K562 (cell line): Measurements from ENCODE around the gene CACNG7. TPM values are rescaled to one million over a fixed set of nuclear protein-coding genes. Genes with fewer than 3 reads are reported as not detected.

ENCODE experiments used
- ATAC-seq: fragments of 200-7000 bp; cut with Tn5 transposase; 3 replicates; pipeline ENCODE4 v1.9.1; 2020; ENCODE audit warnings: moderate library complexity
- BruUV-seq: library from RNA; stranded (reverse); fragments of 400-500 nt; replicated peaks from 2 replicates; lab custom pipeline; 2021; lab: Mats Ljungman, UMichigan
- CTCF ChIA-PET: fragments of 300-600 bp; formaldehyde crosslinking; extraction: SDS; loops from one replicate; lab custom pipeline; 2021; ENCODE audit warnings: low intra/inter-chr PET ratio; lab: Yijun Ruan, JAX
- POLR2A ChIA-PET: fragments of 300-600, 350-650 bp; sonication (Branson Sonifier 250); formaldehyde crosslinking; extraction: SDS; loops from one replicate; lab custom pipeline; 2021; ENCODE audit warnings: antibody characterized with exemption, inconsistent platforms; lab: Yijun Ruan, JAX
- DNase-seq, 4 experiments: peaks; one replicate each; pipeline versions ENCODE4 v3.0.0 to v3.0.0-alpha.2; 2011 to 2018; ENCODE audit warnings: low spot score in 3 of 4, mixed read lengths in 3 of 4; ENCODE audit errors: extremely low read depth in 1 of 4
- FAIRE-seq: peaks from 2 replicates; lab custom pipeline; 2011; peaks lifted over from hg19 to GRCh38; lab: Jason Lieb, UNC
- H2AFZ ChIP-seq: 2 replicates; pipeline ENCODE4 v1.6.0; 2011; ENCODE audit warnings: low read depth, low read length, control low read depth, inconsistent platforms
- H3K27ac ChIP-seq: fragments of 200-600 bp; 3 replicates; pipeline ENCODE4 v1.8.0; 2011; ENCODE audit warnings: low read depth, mild to moderate bottlenecking, control low read depth, inconsistent platforms, low read length, moderate library complexity, mixed read lengths; ENCODE audit errors: extremely low read depth
- H3K27me3 ChIP-seq, 2 experiments: fragments of 300-600 bp in 1 of 2; 2 replicates in 1 of 2; 3 replicates in 1 of 2; pipeline versions ENCODE4 v1.6.0 to v1.8.0; 2011; ENCODE audit warnings: inconsistent platforms in 2 of 2, low read length in 2 of 2, mild to moderate bottlenecking in 1 of 2, mixed read lengths in 1 of 2, moderate library complexity in 1 of 2; ENCODE audit not compliant: control insufficient read depth in 2 of 2, insufficient read depth in 2 of 2
- H3K36me3 ChIP-seq: fragments of 300-600 bp; 3 replicates; pipeline ENCODE4 v1.8.0; 2011; ENCODE audit warnings: mild to moderate bottlenecking, low read length, inconsistent platforms; ENCODE audit not compliant: control insufficient read depth, insufficient read depth
- H3K4me1 ChIP-seq, 2 experiments: fragments of 200-600 bp in 1 of 2; replicated peaks in 1 of 2; 2 replicates in 1 of 2; 3 replicates in 1 of 2; pipeline versions ENCODE4 v1.5.1 to v1.8.0; 2011; ENCODE audit warnings: inconsistent platforms in 2 of 2, low read length in 2 of 2, mild to moderate bottlenecking in 1 of 2, mixed read lengths in 1 of 2, moderate library complexity in 1 of 2; ENCODE audit not compliant: control insufficient read depth in 2 of 2, insufficient read depth in 2 of 2
- H3K4me2 ChIP-seq: 2 replicates; pipeline ENCODE4 v1.6.1; 2011; ENCODE audit warnings: low read length, control low read depth, inconsistent platforms, mixed read lengths; ENCODE audit not compliant: insufficient read depth
- H3K4me3 ChIP-seq: fragments of 200-600 bp; sonication (generic), shearing (Covaris generic); 2 replicates; pipeline ENCODE4 v1.5.1; 2016; ENCODE audit warnings: control low read depth, inconsistent platforms
- H3K79me2 ChIP-seq: fragments of 200-600 bp; 3 replicates; pipeline ENCODE4 v1.8.0; 2011; ENCODE audit warnings: low read length, inconsistent platforms; ENCODE audit not compliant: control insufficient read depth, insufficient read depth
- H3K9ac ChIP-seq, 2 experiments: 2 replicates each; pipeline versions ENCODE4 v1.6.0 to v1.6.1; 2011; ENCODE audit warnings: low read depth in 2 of 2, low read length in 2 of 2, control low read depth in 1 of 2, inconsistent platforms in 1 of 2, mild to moderate bottlenecking in 1 of 2, mixed read lengths in 1 of 2; ENCODE audit not compliant: insufficient read depth in 1 of 2
- H3K9me1 ChIP-seq: one replicate; pipeline ENCODE4 v1.6.0; 2011; ENCODE audit warnings: inconsistent platforms, mild to moderate bottlenecking, low read length, moderate library complexity; ENCODE audit not compliant: control insufficient read depth, insufficient read depth
- H3K9me3 ChIP-seq: replicated peaks from 2 replicates; pipeline ENCODE4 v1.5.1; 2011; ENCODE audit warnings: low read depth, low read length, inconsistent platforms; ENCODE audit not compliant: control insufficient read depth, insufficient read depth
- H4K20me1 ChIP-seq: replicated peaks from 2 replicates; pipeline ENCODE4 v1.6.1; 2011; ENCODE audit warnings: low read length, inconsistent platforms, mixed read lengths; ENCODE audit not compliant: control insufficient read depth, insufficient read depth
- CEBPG ChIP-seq, 3 experiments: fragments of 200-800 bp in 1 of 3; sonication (Bioruptor generic) in 1 of 3; sonication (generic) in 1 of 3; formaldehyde crosslinking in 1 of 3; IDR thresholded peaks in 2 of 3; conservative IDR thresholded peaks in 1 of 3; 2 replicates each; pipeline versions ENCODE4 v1.6.1 to v1.8.0; 2016 to 2022; ENCODE audit warnings: missing compliant biosample characterization in 2 of 3, missing genetic modification characterization in 2 of 3, mild to moderate bottlenecking in 1 of 3, missing genetic modification reagents in 1 of 3
- EHMT2 ChIP-seq: fragments of 450-650 bp; IDR thresholded peaks from 2 replicates; pipeline ENCODE4 v1.6.1; 2018; ENCODE audit warnings: antibody characterized with exemption
- FIP1L1 ChIP-seq: fragments of 200-400 bp; formaldehyde crosslinking; IDR thresholded peaks from 2 replicates; pipeline ENCODE4 v1.6.1; 2018; ENCODE audit warnings: mild to moderate bottlenecking, low read depth, low read length; ENCODE audit not compliant: poor library complexity, severe bottlenecking
- PTRF ChIP-seq: fragments of 450-650 bp; IDR thresholded peaks from 2 replicates; pipeline ENCODE4 v1.6.1; 2016; ENCODE audit warnings: mild to moderate bottlenecking, missing genetic modification characterization, missing compliant biosample characterization
- ZNF165 ChIP-seq: fragments of 250-450 bp; sonication (Bioruptor Pico); IDR thresholded peaks from 2 replicates; pipeline ENCODE4 v1.4.0; 2020; ENCODE audit warnings: borderline replicate concordance
- ZNF224 ChIP-seq: sonication (generic); formaldehyde crosslinking; IDR thresholded peaks from 2 replicates; pipeline ENCODE4 v1.8.0; 2022; ENCODE audit warnings: mild to moderate bottlenecking, missing genetic modification reagents
- ZNF551 ChIP-seq: fragments of 250-450 bp; sonication (Bioruptor Pico); IDR thresholded peaks from 2 replicates; pipeline ENCODE4 v1.5.0; 2021; ENCODE audit warnings: mild to moderate bottlenecking, moderate library complexity
- ZNF695 ChIP-seq: fragments of 450-650 bp; formaldehyde crosslinking; IDR thresholded peaks from 2 replicates; pipeline ENCODE4 v1.4.0; 2020; ENCODE audit warnings: mild to moderate bottlenecking, moderate library complexity
- WGBS: fragments of 100-300 bp; shearing (Covaris generic); methylation state at CpG from one replicate; pipeline ENCODE4 v1.1.6; 2016; ENCODE audit warnings: low coverage, mixed read lengths; ENCODE audit not compliant: insufficient coverage; ENCODE audit errors: missing lambda C conversion rate; 5-methylcytosine and 5-hydroxymethylcytosine counted together
- in situ Hi-C: fragments of 300-500 bp; cut with MboI; formaldehyde crosslinking; loops from 4 replicates; pipeline ENCODE4 v1.15.0; 2018; ENCODE audit warnings: inconsistent platforms, mixed read lengths
- intact Hi-C: fragments of 100-400 bp; cut with micrococcal nuclease; formaldehyde crosslinking; loops from 2 replicates; pipeline ENCODE4 v1.14.2; 2022
- polyA plus RNA-seq, 8 experiments: library from polyadenylated mRNA; depleted of rRNA in 4 of 8; stranded (reverse) in 5 of 8; unstranded in 3 of 8; fragments of >200 nt; fragmentation: Nextera tagmentation in 2 of 8; fragmentation: Illumina TruSeq in 1 of 8; extraction: Ambion mirVana in 2 of 8; extraction: Trizol in 1 of 8; gene quantifications; 2 replicates each; pipeline versions ENCODE4 v1.2.1 to v1.2.3, GENCODE V29; 2011 to 2014; ENCODE audit warnings: inconsistent platforms in 1 of 8, missing spikeins in 1 of 8
- total RNA-seq, 7 experiments: library from RNA; depleted of rRNA in 6 of 7; stranded (reverse); fragments of >200 nt in 6 of 7; fragmentation: Illumina TruSeq in 2 of 7; extraction: Trizol in 2 of 7; gene quantifications; 2 replicates each; pipeline versions ENCODE4 v1.2.1 to v1.2.3, GENCODE V29; 2011 to 2021; ENCODE audit warnings: low replicate concordance in 1 of 7
- TF ChIP-seq, protein P1 (sequence below): IDR thresholded peaks from 2 replicates; pipeline ENCODE4 v1.6.1; 2011; ENCODE audit not compliant: insufficient read length; ENCODE audit errors: extremely low read depth
- TF ChIP-seq, protein P2 (sequence below): sonication (generic); formaldehyde crosslinking; IDR thresholded peaks from 2 replicates; pipeline ENCODE4 v1.9.0; 2022; ENCODE audit warnings: mild to moderate bottlenecking, missing genetic modification reagents
- TF ChIP-seq, protein P3 (sequence below), 2 experiments: fragments of 200-800 bp in 1 of 2; sonication (Bioruptor generic) in 1 of 2; sonication (generic) in 1 of 2; formaldehyde crosslinking in 1 of 2; IDR thresholded peaks in 1 of 2; conservative IDR thresholded peaks in 1 of 2; 2 replicates each; pipeline versions ENCODE4 v1.5.0 to v1.6.1; 2016 to 2020; ENCODE audit warnings: missing compliant biosample characterization in 1 of 2, missing genetic modification characterization in 1 of 2, missing genetic modification reagents in 1 of 2

Gene CACNG7
- total and polyA plus RNA-seq, 9 of the 15 experiments (the other 6 are each of a cell fraction or from before 2014, with no cell fraction given), result not detected

DNA sequence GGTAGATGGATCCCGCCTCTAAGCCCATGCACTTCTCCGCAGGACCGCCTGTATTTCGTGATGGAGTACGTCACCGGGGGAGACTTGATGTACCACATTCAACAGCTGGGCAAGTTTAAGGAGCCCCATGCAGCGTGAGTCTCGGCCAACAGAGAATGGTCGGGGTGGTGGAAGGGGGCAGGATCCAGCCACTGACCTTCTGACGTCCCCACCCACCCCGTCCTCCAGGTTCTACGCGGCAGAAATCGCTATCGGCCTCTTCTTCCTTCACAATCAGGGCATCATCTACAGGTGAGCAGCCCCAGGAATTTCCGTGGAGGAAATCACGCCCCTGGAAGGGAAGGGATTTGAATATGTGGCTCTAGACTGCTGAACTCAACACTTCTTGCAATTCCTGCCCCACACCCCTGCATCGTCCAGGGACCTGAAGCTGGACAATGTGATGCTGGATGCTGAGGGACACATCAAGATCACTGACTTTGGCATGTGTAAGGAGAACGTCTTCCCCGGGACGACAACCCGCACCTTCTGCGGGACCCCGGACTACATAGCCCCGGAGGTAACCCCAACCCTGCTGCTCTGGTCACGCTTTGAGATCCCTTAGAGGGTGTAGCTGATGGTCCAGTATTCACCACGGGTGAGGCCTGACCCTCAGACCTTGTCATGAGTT, 8.8 kb upstream of the CACNG7 start:
- POLR2A ChIA-PET, result no interaction called here
- intact Hi-C loops (no loop called here), in situ Hi-C loops (no loop called here)
- peaks cover 6% of the 10 kb centered on the region; the same call in 1 of the 2 replicates for H4K20me1 ChIP-seq
- no peak overlapping the region for H3K4me2 ChIP-seq
- H3K9me3 ChIP-seq, result no peaks in the 10 kb centered on the region
- no peak for FAIRE-seq
- H3K4me1 ChIP-seq, result peaks cover 3 to 14% of the 10 kb centered on the region in 2 experiments; a peak in 3 of 5 replicates
- H3K4me3 ChIP-seq, result no peak overlapping the region
- CTCF ChIA-PET, result no interaction called here
- peaks cover 0 to 31% of the 10 kb centered on the region in 2 experiments; a peak in 3 of 5 replicates for H3K27me3 ChIP-seq
- TF ChIP-seq, protein P1, sequence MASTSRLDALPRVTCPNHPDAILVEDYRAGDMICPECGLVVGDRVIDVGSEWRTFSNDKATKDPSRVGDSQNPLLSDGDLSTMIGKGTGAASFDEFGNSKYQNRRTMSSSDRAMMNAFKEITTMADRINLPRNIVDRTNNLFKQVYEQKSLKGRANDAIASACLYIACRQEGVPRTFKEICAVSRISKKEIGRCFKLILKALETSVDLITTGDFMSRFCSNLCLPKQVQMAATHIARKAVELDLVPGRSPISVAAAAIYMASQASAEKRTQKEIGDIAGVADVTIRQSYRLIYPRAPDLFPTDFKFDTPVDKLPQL, result no peak
- TF ChIP-seq, protein P2, sequence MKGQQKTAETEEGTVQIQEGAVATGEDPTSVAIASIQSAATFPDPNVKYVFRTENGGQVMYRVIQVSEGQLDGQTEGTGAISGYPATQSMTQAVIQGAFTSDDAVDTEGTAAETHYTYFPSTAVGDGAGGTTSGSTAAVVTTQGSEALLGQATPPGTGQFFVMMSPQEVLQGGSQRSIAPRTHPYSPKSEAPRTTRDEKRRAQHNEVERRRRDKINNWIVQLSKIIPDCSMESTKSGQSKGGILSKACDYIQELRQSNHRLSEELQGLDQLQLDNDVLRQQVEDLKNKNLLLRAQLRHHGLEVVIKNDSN, result no peak
- TF ChIP-seq PTRF (tag), result no peak
- TF ChIP-seq CEBPG (CRISPR knock-in tag; IDR thresholded peaks at IDR 0.05), result no peak
- TF ChIP-seq CEBPG (tag; conservative IDR thresholded peaks at IDR 0.05 in 1 of 2, IDR thresholded peaks at IDR 0.05 in 1 of 2), result no peak
- TF ChIP-seq ZNF551, result no peak
- TF ChIP-seq, protein P3, sequence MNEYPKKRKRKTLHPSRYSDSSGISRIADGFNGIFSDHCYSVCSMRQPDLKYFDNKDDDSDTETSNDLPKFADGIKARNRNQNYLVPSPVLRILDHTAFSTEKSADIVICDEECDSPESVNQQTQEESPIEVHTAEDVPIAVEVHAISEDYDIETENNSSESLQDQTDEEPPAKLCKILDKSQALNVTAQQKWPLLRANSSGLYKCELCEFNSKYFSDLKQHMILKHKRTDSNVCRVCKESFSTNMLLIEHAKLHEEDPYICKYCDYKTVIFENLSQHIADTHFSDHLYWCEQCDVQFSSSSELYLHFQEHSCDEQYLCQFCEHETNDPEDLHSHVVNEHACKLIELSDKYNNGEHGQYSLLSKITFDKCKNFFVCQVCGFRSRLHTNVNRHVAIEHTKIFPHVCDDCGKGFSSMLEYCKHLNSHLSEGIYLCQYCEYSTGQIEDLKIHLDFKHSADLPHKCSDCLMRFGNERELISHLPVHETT (CRISPR knock-in tag; conservative IDR thresholded peaks at IDR 0.05 in 1 of 2, IDR thresholded peaks at IDR 0.05 in 1 of 2), result no peak
- TF ChIP-seq ZNF695, result no peak
- no peak for TF ChIP-seq EHMT2
- no peak for TF ChIP-seq ZNF224 (CRISPR knock-in tag)
- TF ChIP-seq FIP1L1, result no peak
- TF ChIP-seq ZNF165 (CRISPR knock-in tag), result no peak
- no peaks in the 10 kb centered on the region for H3K9me1 ChIP-seq
- no peaks in the 10 kb centered on the region for H3K36me3 ChIP-seq
- BruUV-seq, result no TSS peak
- H3K79me2 ChIP-seq, result no peaks in the 10 kb centered on the region
- no peak overlapping the region for H3K27ac ChIP-seq
- DNase-seq, result no peak
- no peak for ATAC-seq
- H2AFZ ChIP-seq, result no peak overlapping the region
- H3K9ac ChIP-seq, result no peak overlapping the region
- WGBS, result 22% methylated on average over 26 of the region's 27 CpGs
